MM.1S (cell line): ENCODE data around the gene LGR5.

Experiments
- DNase-seq: peaks from one replicate; pipeline ENCODE4 v3.0.0-alpha.2; 2015
- H2AFZ ChIP-seq: fragments of 300-600 bp; sonication (generic); 2 replicates; pipeline ENCODE4 v1.6.0; 2016; ENCODE audit warnings: antibody characterized with exemption, low read length
- H3F3A ChIP-seq: fragments of 300-600 bp; sonication (generic); 2 replicates; pipeline ENCODE4 v1.6.1; 2016; ENCODE audit warnings: mild to moderate bottlenecking, antibody characterized with exemption, low read length, moderate library complexity, mixed read lengths; ENCODE audit not compliant: insufficient read depth
- H3K27ac ChIP-seq: fragments of 300-600 bp; sonication (generic); 2 replicates; pipeline ENCODE4 v1.5.1; 2016; ENCODE audit warnings: mild to moderate bottlenecking, low read length
- H3K27me3 ChIP-seq: fragments of 300-600 bp; sonication (generic); replicated peaks from 2 replicates; pipeline ENCODE4 v1.6.0; 2016; ENCODE audit warnings: low read length; ENCODE audit not compliant: insufficient read depth
- H3K36me3 ChIP-seq: fragments of 300-600 bp; sonication (generic); replicated peaks from 2 replicates; pipeline ENCODE4 v1.6.1; 2016; ENCODE audit warnings: mild to moderate bottlenecking, low read length, mixed read lengths; ENCODE audit not compliant: insufficient read depth
- H3K4me1 ChIP-seq: fragments of 300-600 bp; sonication (generic); 2 replicates; pipeline ENCODE4 v1.6.1; 2016; ENCODE audit warnings: low read length, mixed read lengths
- H3K4me2 ChIP-seq: fragments of 300-600 bp; sonication (generic); 2 replicates; pipeline ENCODE4 v1.6.0; 2016; ENCODE audit warnings: low read depth, low read length
- H3K4me3 ChIP-seq: fragments of 300-600 bp; sonication (generic); 2 replicates; pipeline ENCODE4 v1.5.1; 2016; ENCODE audit warnings: low read length, mixed read lengths
- H3K79me2 ChIP-seq: fragments of 300-600 bp; sonication (generic); 2 replicates; pipeline ENCODE4 v1.6.1; 2016; ENCODE audit warnings: mixed run types, low read length, mixed read lengths
- H3K9ac ChIP-seq: fragments of 300-600 bp; sonication (generic); 2 replicates; pipeline ENCODE4 v1.6.1; 2016; ENCODE audit warnings: low read length, mixed read lengths
- H3K9me2 ChIP-seq: fragments of 300-600 bp; sonication (generic); replicated peaks from 2 replicates; pipeline ENCODE4 v1.6.1; 2016; ENCODE audit warnings: mild to moderate bottlenecking, low read length, mixed read lengths; ENCODE audit not compliant: insufficient read depth
- H3K9me3 ChIP-seq: fragments of 300-600 bp; sonication (generic); replicated peaks from 2 replicates; pipeline ENCODE4 v1.6.1; 2016; ENCODE audit warnings: mild to moderate bottlenecking, low read length, mixed read lengths; ENCODE audit not compliant: insufficient read depth
- H4K20me1 ChIP-seq: fragments of 300-600 bp; sonication (generic); 2 replicates; pipeline ENCODE4 v1.6.1; 2016; ENCODE audit warnings: mild to moderate bottlenecking, low read length, moderate library complexity, mixed read lengths; ENCODE audit not compliant: insufficient read depth
- EZH2 ChIP-seq: fragments of 300-600 bp; sonication (generic); optimal IDR thresholded peaks from 2 replicates; pipeline ENCODE3; 2017; ENCODE audit warnings: low read depth, mild to moderate bottlenecking, antibody characterized with exemption, low read length, mixed read lengths
- EZH2phosphoT487 ChIP-seq: fragments of 300-600 bp; sonication (generic); IDR thresholded peaks from 2 replicates; pipeline ENCODE4 v1.6.1; 2018; ENCODE audit warnings: antibody characterized with exemption, low read length
- TF ChIP-seq, protein P1 (sequence below): fragments of 300-600 bp; sonication (generic); IDR thresholded peaks from 2 replicates; pipeline ENCODE4 v1.5.1; 2016; ENCODE audit warnings: antibody characterized with exemption, low read length, mixed read lengths

Gene LGR5

DNA sequence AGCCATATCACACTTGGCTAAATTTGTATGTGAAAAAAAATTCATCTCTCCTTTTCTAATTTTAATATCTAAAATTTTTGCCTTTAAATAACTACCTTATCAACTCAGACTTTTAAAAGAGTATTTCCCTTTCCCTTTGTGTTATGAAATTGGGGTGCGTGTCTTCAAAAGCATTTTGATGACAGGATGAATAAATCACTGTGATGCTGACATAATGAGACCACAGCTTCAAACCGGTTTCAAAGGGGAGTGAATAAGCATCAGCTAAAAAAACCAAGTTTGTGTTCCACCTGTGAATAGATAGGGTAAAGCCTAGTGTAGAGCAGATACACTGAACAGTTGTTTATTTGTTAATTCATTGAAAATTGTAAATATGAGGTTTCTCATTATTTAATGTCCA, 85.0 kb downstream of the LGR5 start:
- H3K9ac ChIP-seq = no peak overlapping the region
- no peak for TF ChIP-seq EZH2
- no peak for TF ChIP-seq EZH2phosphoT487
- TF ChIP-seq, protein P1, sequence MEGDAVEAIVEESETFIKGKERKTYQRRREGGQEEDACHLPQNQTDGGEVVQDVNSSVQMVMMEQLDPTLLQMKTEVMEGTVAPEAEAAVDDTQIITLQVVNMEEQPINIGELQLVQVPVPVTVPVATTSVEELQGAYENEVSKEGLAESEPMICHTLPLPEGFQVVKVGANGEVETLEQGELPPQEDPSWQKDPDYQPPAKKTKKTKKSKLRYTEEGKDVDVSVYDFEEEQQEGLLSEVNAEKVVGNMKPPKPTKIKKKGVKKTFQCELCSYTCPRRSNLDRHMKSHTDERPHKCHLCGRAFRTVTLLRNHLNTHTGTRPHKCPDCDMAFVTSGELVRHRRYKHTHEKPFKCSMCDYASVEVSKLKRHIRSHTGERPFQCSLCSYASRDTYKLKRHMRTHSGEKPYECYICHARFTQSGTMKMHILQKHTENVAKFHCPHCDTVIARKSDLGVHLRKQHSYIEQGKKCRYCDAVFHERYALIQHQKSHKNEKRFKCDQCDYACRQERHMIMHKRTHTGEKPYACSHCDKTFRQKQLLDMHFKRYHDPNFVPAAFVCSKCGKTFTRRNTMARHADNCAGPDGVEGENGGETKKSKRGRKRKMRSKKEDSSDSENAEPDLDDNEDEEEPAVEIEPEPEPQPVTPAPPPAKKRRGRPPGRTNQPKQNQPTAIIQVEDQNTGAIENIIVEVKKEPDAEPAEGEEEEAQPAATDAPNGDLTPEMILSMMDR = no peak

DNA sequence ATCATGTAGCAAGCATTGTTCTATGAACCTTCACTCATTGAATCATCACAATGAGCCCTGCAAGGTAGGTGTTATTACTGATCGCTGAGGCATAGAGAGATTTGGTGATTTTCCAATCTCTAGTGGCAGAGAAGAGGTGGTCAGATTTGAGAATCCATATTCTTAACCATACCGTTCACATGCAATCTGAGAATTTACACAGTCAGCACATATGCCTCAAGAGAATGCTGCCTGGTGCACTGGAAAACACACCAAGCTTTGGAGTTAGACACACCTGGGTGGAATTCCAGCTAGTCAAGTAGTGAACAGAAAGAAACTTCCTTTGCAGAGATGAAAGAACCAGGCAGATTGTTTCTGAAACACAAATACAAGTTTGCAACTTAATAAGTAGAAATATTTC, 94.1 kb downstream of the LGR5 start:
- Histone ChIP-seq H3K36me3 (no peaks in the 10 kb centered on the region), H3K27me3 (no peaks in the 10 kb centered on the region), H3K79me2 (no peaks in the 10 kb centered on the region), H3K9me3 (no peaks in the 10 kb centered on the region), H3K9me2 (no peaks in the 10 kb centered on the region), H3K4me1 (no peaks in the 10 kb centered on the region), H2AFZ (no peak overlapping the region), H3K27ac (no peak overlapping the region), H3K9ac (no peak overlapping the region), H3K4me3 (no peak overlapping the region), H3K4me2 (no peak overlapping the region), H4K20me1 (no peaks in the 10 kb centered on the region), H3F3A (no peaks in the 10 kb centered on the region)
- TF ChIP-seq, protein P1 = no peak
- TF ChIP-seq EZH2 (no peak), EZH2phosphoT487 (no peak)
- no peak for DNase-seq

More for the DNA sequence above, 85.0 kb downstream of the LGR5 start:
- Histone ChIP-seq H3K79me2 (no peaks in the 10 kb centered on the region), H3K9me2 (no peaks in the 10 kb centered on the region), H3K4me2 (no peak overlapping the region), H3K4me3 (no peak overlapping the region), H3F3A (no peaks in the 10 kb centered on the region), H3K4me1 (no peaks in the 10 kb centered on the region), H4K20me1 (no peaks in the 10 kb centered on the region), H2AFZ (no peak overlapping the region), H3K9me3 (no peaks in the 10 kb centered on the region), H3K36me3 (no peaks in the 10 kb centered on the region), H3K27ac (no peak overlapping the region), H3K27me3 (no peaks in the 10 kb centered on the region)
- DNase-seq = no peak

DNA sequence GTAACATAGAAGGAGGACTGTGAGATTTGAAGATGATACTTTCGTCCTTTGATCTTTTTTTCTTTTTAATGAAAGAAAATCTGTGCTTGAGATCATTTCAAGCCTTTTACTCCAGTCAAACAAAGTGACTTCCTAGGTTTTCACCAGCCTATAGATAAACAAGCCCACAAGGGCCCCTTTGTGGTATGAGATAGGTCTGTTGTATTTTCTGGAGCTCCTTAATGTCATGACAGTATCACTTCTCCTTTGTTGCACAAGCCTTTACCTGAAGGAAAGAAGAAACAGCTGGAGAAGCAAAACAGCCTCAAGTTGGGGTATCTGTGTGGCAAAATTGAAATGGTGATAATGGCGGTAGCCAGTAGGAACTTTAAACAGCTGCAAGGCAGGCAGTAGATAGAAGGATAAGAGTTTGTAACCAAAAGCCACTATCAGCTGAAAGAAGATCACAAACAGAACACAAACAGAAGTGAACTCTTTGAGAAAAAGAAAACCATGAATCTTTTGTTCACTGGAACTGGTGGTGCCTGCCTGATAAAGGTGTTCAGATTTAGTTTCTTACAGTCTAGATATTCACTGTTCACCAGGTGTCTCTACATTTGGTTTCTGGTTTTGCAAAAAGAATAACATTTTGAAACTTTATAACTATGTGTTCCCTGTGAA, 96.8 kb downstream of the LGR5 start:
- TF ChIP-seq, protein P1 = no peak
- Histone ChIP-seq H3F3A (no peaks in the 10 kb centered on the region), H3K4me3 (no peak overlapping the region), H3K9ac (no peak overlapping the region), H3K4me2 (no peak overlapping the region), H3K4me1 (no peaks in the 10 kb centered on the region), H3K27me3 (no peaks in the 10 kb centered on the region), H3K27ac (no peak overlapping the region), H3K79me2 (no peaks in the 10 kb centered on the region), H4K20me1 (no peaks in the 10 kb centered on the region), H2AFZ (no peak overlapping the region), H3K9me2 (no peaks in the 10 kb centered on the region), H3K9me3 (no peaks in the 10 kb centered on the region), H3K36me3 (no peaks in the 10 kb centered on the region)
- no peak for DNase-seq
